ENCODE results near the gene MBD3L3. TPM values are rescaled to one million over a fixed set of nuclear protein-coding genes. Genes with fewer than 3 reads are reported as not detected.
"Not testable (repeated sequence)": the region's sequence is repeated elsewhere in the genome, so short reads cannot be mapped to it uniquely, and the experiment has no call there.

The MBD3L3 gene
- total and polyA plus RNA-seq, 2 of the 4 experiments (the other 2 are of a cell fraction) = not detected

DNA sequence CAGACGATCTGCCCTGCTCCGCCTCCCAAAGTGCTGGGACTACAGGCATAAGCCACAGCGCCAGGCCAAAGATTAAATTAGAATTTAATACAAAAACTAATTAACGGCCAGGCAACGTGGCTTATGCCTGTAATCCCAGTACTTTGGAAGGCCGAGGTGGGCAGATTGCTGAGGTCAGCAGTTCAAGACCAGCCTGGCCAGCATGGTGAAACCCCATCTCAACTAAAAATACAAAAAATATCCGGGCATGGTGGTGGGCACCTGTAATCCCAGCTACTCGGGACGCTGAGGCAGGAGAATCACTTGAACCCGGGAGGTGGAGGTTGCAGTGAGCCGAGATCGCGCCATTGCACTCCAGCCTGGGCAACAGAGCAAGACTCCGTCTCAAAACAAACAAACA lies 2.8 kb downstream of the MBD3L3 start:
- ATAC-seq (ENCODE audit: low read depth); H3K9me3 ChIP-seq (ENCODE audit: control insufficient read depth, insufficient read depth, low read length); CTCF ChIA-PET; DNase-seq; H3K4me2 ChIP-seq (ENCODE audit: low read depth, low read length); H3K9me1 ChIP-seq (ENCODE audit: insufficient read depth, low read length); H2BK5ac ChIP-seq (ENCODE audit: low read depth, low read length, poor library complexity, severe bottlenecking); H4K8ac ChIP-seq (ENCODE audit: low read depth in 2 of 2, low read length in 2 of 2); H3K36me3 ChIP-seq (ENCODE audit: control insufficient read depth, insufficient read depth, low read length); H2AK9ac ChIP-seq (replicated peaks; ENCODE audit: low read depth, low read length, poor library complexity); H3K18ac ChIP-seq (ENCODE audit: low read depth, low read length); H3K4ac ChIP-seq (ENCODE audit: low read depth, low read length); dilution Hi-C loops (cut with HindIII; ENCODE audit: low sequenced_read_pairs, unreplicated experiment); H2BK120ac ChIP-seq (ENCODE audit: low read depth, low read length); H3K27me3 ChIP-seq (ENCODE audit: control insufficient read depth, insufficient read depth, low read length); H4K5ac ChIP-seq (ENCODE audit: low read depth, low read length); H3K23ac ChIP-seq (ENCODE audit: low read depth, low read length); intact Hi-C loops (cut with micrococcal nuclease); H3K79me1 ChIP-seq (ENCODE audit: low read depth in 1 of 2, low read length in 2 of 2); POLR2A ChIA-PET (ENCODE audit: unreplicated experiment); H3K27ac ChIP-seq (ENCODE audit: insufficient read depth, low read length); H2AFZ ChIP-seq (replicated peaks; ENCODE audit: low read length, poor library complexity); in situ Hi-C loops (cut with MboI; ENCODE audit: low sequenced_read_pairs); H2BK20ac ChIP-seq (ENCODE audit: low read depth, low read length); BruUV-seq (replicated peaks); H3K9ac ChIP-seq (ENCODE audit: low read depth, low read length); H3K4me1 ChIP-seq (ENCODE audit: control insufficient read depth, insufficient read depth, low read length); H4K91ac ChIP-seq (ENCODE audit: insufficient read depth, low read depth, low read length); H3K4me3 ChIP-seq (ENCODE audit: insufficient read depth, low read depth, low read length); H3K14ac ChIP-seq (replicated peaks; ENCODE audit: low read depth, low read length); H2AK5ac ChIP-seq (ENCODE audit: low read depth, low read length); H4K20me1 ChIP-seq (ENCODE audit: insufficient read depth, low read length); H3K56ac ChIP-seq (ENCODE audit: extremely low read depth, insufficient read depth, low read length); H2BK15ac ChIP-seq (ENCODE audit: low read depth, low read length): not testable (repeated sequence)
- WGBS, 2 experiments (ENCODE audit: extremely low coverage in 2 of 2, insufficient read length in 1 of 2) = 77% methylated on average over 8 of the region's 14 CpGs; no CpG with 5 or more reads in 1 of the 2 experiments
- peak; percentile 66 for TF ChIP-seq MAFK (IDR thresholded peaks at IDR 0.05; ENCODE audit: low read depth, low read length)

GRCh38 chr19:7054635-7055368 lies 3.7 kb downstream of the MBD3L3 start:
- BruUV-seq (replicated peaks); intact Hi-C loops (cut with micrococcal nuclease): not testable (repeated sequence)

More at GRCh38 chr19:7054635-7055368, 3.7 kb downstream of the MBD3L3 start:
- H4K8ac ChIP-seq (ENCODE audit: low read depth in 2 of 2, low read length in 2 of 2); H3K79me1 ChIP-seq (ENCODE audit: low read depth in 1 of 2, low read length in 2 of 2); H3K27me3 ChIP-seq (ENCODE audit: control insufficient read depth, insufficient read depth, low read length); in situ Hi-C loops (cut with MboI; ENCODE audit: low sequenced_read_pairs); H3K4me1 ChIP-seq (ENCODE audit: control insufficient read depth, insufficient read depth, low read length); H4K5ac ChIP-seq (ENCODE audit: low read depth, low read length); H2BK120ac ChIP-seq (ENCODE audit: low read depth, low read length); H3K4ac ChIP-seq (ENCODE audit: low read depth, low read length); dilution Hi-C loops (cut with HindIII; ENCODE audit: low sequenced_read_pairs, unreplicated experiment); H3K14ac ChIP-seq (replicated peaks; ENCODE audit: low read depth, low read length); H3K18ac ChIP-seq (ENCODE audit: low read depth, low read length); DNase-seq; H3K9me3 ChIP-seq (ENCODE audit: control insufficient read depth, insufficient read depth, low read length); H2BK5ac ChIP-seq (ENCODE audit: low read depth, low read length, poor library complexity, severe bottlenecking); H3K4me3 ChIP-seq (ENCODE audit: insufficient read depth, low read depth, low read length); H2AFZ ChIP-seq (replicated peaks; ENCODE audit: low read length, poor library complexity); H2BK15ac ChIP-seq (ENCODE audit: low read depth, low read length); H3K9me1 ChIP-seq (ENCODE audit: insufficient read depth, low read length); H3K4me2 ChIP-seq (ENCODE audit: low read depth, low read length); CTCF ChIA-PET; POLR2A ChIA-PET (ENCODE audit: unreplicated experiment); H3K56ac ChIP-seq (ENCODE audit: extremely low read depth, insufficient read depth, low read length); H2AK9ac ChIP-seq (replicated peaks; ENCODE audit: low read depth, low read length, poor library complexity); H3K23ac ChIP-seq (ENCODE audit: low read depth, low read length); ATAC-seq (ENCODE audit: low read depth); H2AK5ac ChIP-seq (ENCODE audit: low read depth, low read length); H3K27ac ChIP-seq (ENCODE audit: insufficient read depth, low read length); H3K9ac ChIP-seq (ENCODE audit: low read depth, low read length); H2BK20ac ChIP-seq (ENCODE audit: low read depth, low read length); H3K36me3 ChIP-seq (ENCODE audit: control insufficient read depth, insufficient read depth, low read length); H4K20me1 ChIP-seq (ENCODE audit: insufficient read depth, low read length); H4K91ac ChIP-seq (ENCODE audit: insufficient read depth, low read depth, low read length): not testable (repeated sequence)
- WGBS, 2 experiments (ENCODE audit: extremely low coverage in 2 of 2, insufficient read length in 1 of 2) = 69% methylated on average over 4 of the region's 14 CpGs; no CpG with 5 or more reads in 1 of the 2 experiments

All from IMR-90 (cell line).